HG03060 (cell line): ENCODE measurements around the gene STIP1.
"Not testable (repeated sequence)": the region's sequence is repeated elsewhere in the genome, so short reads cannot be mapped to it uniquely, and the experiment has no call there.

ENCODE experiments used
- ATAC-seq: cut with Tn5 transposase; IDR thresholded peaks from one replicate; pipeline ENCODE4 v1.9.1; 2021; ENCODE audit warnings: low read depth, moderate number of reproducible peaks; ENCODE audit not compliant: unreplicated experiment

STIP1 gene

DNA sequence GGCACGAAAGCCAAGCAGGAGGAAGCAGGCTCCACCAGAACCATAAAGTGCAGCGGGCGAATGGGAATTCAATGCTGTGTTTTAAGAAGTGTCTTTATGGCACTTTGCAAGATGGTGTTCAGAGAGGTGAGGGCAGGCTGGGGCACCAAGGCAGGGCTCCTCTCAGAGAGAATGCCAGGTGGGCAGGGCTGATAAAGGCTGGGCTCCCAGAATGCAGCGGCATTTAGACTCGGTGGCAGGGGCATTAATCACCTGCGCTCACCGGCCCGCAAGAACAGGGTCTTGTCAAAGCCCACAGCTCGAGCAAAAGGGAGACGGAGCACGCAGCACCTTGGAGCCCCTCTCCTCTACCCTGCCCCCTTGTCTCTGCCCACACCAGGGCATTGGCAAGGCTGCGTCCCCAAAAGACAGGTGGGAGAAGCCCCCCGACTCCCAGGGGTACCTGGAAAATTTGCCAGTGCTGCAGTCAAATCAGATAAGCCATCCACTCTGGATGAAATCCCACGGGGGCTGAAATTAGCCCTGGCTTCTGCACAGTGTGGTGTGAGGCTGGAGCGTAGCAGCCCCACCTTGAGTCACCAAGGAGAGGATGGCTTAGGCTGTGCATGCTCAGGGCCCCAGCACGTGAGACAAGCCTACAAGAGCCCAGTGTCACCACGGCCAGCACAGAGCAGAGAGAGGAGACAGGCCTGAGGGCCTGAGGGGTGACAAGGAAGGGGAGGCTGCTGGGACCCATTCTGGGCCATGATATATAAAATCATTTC, 28.2 kb upstream of the STIP1 start:
- ATAC-seq: no peak

DNA sequence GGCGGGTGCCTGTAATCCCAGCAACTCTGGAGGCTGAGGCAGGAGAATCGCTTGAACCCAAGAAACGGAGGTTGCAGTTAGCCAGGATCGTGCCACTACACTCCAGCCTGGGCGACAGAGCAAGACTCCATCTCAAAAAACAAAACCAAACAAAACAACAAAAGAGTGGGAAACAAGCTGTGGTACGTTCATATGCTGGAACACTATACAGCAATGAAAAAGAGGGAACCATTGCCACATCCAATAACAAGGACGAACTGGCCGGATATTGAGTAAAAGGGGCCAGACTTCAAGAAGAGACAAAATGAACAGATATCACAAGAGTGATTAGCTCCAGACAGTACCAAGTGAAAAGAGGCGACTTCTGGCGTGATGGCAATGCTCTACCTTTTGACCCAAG, 24.9 kb upstream of the STIP1 start:
- no peak for ATAC-seq

DNA sequence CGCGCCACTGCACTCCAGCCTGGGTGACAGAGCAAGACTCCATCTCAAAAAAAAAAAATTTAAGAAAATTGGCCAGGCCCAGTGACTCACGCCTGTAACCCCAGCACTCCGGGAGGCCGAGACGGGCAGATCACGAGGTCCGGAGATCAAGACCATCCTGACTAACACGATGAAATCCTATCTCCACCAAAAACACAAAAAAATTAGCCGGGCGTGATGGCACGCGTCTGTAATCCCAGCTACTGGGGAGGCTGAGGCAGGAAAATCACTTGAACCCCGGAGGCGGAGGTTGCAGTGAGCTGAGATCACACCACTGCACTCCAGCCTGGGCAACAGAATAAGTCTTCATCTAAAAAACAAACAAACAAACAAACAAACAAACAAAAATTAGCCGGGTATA, 23.2 kb upstream of the STIP1 start:
- not testable (repeated sequence) for ATAC-seq

DNA sequence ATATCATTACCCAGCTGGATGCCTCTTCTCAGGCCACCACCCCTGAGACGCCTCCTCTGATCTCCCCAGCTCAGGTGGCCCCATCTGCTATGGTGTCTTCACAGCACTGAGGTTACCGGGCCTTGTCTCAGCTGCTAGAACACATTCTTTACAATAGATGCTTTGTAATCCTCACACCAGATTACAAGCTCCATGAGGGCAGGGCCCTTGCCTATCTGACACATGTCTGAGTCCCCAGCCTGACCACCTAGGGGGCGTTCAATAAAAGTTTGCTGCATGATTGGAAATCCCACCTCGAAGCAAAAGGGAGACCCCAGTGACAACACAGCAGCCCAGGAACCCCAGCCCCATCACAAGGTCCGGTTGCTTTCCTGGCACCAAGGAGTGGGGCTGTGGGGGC, 22.0 kb upstream of the STIP1 start:
- no peak for ATAC-seq

DNA sequence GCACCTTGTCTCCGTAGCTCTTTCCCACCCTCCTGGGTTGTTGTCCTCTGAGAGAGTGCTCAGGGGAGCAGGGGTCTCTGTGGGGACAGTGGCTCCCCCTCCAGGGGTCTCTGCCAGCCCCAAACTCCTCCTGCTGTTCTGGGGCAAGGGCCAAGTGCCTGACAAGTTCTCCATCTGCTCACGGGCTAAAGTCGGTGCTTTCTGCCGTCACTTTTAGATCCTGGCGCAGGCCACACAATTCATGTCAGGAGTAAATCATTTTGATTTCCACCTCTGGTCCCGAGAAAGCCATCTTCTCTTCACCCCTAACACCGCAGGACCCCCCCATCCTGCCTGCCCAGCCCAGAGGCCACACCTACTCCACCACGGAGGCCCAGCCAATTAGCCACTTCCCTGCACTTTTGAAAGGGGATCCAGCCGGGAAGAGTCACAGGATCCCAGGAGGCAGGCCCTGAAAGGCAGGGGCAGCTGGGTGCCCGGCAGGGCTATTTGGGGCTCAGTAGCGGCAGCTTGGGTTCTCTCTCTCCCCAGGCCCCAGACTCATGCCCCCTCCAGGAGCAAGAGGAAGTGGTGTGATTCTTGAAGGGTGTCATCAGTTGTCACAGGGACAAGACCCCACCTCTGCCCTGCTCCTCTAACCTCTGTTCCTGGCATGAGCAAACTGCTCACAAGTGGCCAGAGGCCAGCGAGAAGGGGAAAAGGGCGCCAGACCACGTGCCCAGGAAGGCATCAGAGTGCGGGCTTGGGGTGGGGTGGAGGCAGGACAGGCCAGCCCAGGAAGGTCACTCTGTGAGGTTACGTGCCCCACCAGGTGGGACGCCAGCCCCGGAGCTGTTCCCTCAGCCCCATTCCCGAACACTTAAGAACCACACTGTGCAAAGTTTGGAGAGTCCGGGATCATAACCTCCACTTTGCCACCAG, 21.3 kb upstream of the STIP1 start:
- ATAC-seq: no peak

DNA sequence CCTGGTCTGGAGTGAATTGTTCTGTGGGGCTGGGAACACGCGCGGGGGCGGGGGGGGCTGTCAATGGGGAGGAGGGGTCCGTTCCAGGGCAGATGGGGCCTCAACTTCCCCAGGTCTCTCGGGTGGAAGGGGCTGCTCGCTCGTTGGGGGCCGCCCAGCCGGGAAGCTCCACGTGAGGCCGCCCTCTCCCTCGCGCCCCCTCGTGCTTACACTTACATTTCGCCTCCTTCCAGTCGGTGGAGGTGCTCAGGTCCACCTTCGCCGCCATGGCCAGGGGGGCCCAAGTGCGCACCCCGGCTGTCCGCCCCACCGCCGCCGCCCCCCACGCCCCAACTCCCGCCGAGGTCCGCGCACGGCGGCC, 20.5 kb upstream of the STIP1 start:
- no peak for ATAC-seq

DNA sequence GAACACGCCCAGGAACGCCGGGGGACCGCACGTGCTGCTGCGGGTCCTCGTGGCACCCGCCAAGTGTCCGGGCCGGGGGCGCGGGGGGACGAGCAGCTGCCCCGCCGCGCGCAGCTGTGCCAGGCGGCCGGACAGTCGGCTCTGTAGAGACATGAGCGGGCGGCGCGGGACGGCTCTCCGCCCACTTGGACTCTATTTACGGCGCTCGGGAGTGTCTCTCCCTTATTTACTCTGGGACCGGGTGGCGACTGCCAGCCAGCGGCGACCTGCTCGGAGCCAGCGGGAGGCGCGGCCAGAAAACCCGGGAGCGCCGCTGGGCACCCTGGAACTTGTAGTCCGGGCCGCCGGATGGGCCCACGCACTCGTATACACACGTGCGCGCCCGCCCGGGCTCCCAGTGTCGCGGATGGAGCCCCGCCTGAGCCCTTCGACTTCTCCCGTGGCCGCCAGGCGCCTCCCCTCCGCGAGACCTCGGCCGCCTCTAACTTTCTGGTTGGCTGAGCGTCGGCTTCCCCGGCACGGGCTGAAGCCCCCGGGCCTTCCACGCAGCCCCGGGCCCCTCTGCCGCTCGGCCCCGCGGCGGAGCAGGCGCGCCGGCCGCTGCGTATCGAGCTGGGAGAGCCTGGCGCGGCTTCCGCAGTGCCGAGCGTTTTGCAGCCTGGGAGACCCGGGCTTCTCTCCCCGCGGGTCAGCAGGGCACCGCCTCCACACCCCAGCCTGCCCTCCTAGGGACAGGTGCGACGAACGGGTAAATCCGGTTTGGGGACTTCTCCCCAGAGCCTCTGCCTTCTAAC, 19.9 kb upstream of the STIP1 start, which contains the start of gene MACROD1:
MACROD1 (minus strand) TSS at position 272 of the 794 bp plus-strand sequence; CDS start at position 153, 119 bp downstream.
- ATAC-seq: peak; percentile 47

DNA sequence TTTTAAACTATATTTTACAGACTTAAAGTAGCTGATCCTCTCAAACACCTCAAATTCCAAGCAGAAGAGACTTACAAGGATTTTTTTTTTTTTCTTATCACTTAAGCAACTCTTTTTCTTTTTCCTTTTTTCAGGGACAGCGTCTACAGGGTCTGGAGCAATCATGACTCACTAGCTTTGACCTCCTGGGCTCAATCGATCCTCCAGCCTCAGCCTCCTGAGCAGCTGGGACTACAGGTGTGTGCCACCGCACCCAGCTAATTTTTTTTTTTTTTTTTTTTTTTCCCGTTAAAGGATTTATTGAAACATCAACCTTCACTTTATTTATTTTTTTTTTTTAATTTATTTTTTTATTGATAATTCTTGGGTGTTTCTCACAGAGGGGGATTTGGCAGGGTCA, 15.6 kb upstream of the STIP1 start:
- ATAC-seq: no peak

DNA sequence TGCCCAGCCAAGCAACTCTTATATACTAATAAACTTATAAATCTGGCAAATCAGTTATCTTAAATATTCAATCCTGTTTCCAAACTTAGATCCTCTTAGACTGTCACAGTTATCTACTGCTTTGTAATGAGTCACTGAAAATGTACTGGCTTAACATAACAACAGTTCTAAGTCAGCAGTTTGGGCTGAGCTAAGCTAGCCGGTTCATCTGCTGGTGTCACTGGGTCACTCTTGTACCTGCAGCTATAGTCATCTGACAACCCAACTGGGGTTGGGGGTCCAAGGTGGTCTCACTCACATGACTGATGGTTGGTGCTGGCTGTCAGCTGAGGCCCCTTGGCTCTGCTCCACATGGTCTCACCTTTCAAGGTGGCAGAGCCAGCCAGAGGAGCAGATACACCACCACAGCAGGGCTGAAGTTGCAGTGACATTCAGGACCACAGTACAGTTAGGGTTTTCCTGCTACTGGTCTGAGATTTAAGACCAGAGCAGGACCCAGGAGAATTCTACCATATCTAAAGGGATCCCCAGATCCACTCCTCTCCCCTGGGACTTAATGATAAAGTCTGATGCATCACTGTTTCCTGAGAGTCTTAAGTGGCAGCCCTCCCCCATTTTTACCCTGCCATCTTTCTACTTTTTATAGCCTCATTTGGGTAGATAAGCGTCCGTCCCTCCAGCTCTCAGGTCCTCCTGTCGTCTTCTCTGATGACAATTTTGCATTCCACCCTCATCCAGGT, 12.2 kb upstream of the STIP1 start:
- ATAC-seq: no peak

DNA sequence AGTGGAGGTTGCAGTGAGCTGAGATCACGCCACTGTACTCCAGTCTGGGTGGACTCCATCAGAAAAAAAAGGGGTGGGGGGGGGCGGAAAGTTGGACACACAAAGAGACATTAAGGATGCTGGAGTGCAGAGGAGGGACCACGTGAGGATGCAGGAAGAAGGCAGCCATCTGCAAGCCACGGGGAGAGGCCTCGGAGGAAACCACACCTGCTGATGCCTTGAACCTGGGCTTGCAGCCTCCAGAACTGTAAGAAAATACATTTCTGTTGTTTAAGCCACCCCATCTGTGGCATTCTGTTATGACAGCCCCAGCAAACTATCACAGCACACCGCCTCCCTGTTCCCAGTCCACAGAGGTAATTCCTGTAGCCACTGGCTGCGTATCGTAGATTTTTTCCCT, 9.2 kb upstream of the STIP1 start:
- ATAC-seq: no peak

DNA sequence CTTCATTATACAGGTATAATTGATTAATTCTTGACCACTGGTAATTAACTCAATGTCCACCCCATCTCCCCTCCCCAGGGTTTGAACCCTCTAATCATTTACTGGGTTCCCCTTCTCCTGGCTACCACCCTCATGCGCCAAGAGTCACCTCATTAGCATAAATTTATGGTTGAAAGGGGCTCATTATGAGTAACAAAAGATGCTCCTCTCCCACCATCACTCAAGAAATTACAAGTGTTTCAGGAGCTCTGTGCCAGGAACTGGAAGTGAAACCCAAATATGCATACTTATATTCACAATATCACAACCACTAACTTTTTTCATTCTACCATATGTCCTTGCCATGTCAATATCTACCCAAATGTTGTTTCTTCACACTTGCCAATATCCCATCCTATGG, 7.8 kb upstream of the STIP1 start:
- no peak for ATAC-seq

DNA sequence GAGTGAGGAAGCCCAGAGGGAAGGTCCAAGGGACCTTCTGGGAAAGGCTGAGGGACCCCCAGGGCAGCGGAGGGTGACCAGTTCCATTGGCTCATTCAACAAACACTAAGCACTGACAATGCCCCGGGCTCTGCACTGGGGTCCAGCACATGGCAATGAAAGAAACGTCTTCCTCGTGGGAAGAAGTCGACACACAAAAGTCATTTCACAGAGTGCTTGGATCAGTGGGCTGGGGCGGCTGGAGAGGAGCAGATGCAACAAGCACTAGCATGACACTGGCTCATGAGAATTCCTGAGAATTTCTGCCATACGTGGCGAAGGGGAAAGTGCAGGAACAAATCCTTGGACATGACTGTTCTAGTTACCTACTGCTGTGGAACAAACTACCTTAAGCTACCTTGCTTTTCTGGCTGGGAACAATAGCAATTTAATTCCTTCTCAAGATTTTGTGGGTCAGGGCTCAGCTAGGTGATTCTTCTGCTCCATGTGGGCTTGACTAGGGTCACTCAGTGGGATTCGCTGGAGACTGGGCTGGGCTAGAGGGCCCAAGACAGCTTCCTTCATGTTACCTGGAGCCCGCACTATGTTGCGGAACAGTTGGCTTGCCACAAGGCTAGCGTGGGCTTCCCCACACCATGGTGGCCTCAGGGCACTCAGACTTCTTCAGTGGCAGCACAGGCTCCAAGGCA, 6.9 kb upstream of the STIP1 start:
- ATAC-seq: no peak

DNA sequence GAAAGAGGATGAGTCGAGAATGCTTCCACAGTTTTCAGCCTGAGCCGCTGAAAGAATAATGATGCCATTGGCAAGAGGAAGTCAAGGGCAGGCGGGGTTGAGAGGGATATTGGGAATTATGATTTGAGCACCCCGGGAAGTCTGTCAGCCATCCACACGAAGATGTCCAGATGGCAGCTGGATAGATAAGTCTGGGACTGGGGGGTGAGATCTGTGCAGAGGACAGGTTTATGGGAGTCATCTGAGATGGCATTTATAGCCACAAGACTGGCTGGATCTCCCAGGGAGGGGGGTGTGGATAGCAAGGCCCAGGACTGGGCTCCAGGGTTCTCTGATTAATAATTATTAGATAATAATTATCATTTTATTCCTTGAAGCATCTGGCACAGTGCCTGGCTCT, 5.1 kb upstream of the STIP1 start:
- no peak for ATAC-seq

DNA sequence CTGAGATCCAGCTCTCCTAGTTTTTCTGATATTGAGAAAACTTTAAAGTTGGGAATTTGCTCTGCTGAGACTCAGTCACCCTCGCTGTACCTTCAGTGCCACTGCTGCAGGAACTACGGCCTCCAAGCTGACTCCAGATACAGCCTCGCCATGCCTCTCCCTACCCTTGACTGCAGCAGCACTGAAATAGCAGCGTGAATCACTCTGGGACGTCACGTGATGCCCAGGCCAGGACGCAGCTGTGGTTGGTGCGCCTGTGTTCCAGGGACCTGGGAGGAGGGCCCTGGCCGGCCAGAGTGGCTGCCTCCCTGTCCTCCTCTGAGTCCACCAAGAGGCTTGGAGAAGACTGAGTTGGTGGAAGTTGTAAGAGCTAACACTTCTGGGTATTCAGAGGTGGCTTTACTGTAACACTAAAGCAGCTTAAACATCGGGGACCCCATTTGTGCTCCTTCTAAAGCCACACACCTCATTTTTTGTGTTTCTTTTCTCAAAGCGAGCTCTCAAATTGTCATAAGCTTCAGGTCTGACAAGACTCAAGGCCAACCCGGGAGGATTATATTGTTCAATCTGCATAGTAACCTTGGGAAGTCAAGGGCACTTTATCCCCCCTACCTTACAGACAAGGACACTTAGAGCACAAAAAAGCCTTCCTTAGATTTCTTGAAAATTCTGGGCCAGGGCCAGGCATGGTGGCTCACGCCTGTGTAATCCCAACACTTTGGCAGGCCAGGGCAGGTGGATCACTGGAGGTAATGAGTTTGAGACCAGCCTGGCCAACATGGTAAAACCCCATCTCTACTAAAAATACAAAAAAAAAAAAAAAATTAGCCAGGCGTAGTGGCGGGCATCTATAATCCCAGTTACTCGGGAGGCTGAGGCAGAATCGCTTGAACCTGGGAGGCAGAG, 4.2 kb upstream of the STIP1 start:
- no peak for ATAC-seq

DNA sequence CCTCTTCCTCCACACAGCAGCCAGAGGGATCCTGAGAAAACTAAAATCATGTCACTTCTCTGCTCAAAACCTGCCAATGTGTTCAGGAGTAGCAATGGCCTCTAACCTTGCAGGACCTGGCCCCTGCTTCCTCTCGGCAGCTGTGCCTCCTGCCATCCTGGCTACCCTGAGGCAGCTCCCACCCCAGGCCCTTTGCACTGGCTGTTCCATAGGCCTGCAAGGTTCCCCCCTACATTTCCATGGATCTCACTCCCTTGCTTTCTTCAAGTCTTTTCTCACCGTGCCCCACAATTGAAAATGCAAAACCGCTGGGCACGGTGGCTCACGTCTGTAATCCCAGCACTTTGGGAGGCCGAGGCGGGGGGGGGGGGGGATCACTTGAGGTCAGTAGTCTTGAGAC, 2.1 kb upstream of the STIP1 start:
- ATAC-seq: no peak

DNA sequence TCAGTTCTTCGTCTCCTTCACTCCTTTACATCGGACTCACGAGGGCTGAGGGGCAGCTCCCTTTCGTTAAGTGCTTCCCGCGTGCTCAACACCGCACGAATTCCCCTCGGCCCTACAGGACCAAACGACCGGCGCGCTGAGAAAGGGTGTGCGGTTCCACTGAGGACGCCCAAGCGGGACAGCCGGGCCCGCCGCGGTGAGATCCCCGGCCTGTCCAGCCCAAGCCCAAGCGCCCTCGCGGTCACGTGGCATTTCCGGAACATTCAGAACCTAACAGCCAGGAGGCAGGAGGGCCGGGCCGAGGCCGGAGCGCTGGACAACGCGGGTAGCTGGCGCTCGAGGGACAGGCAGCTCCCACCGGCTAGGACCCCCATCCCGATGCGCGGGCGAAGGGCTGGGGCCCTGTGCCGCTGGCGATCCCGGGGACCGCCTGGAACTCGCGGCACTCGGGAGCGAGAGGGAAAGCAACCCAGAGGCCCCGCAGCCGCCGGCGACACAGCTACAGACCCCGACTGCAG, 737 bp upstream of the STIP1 start:
- ATAC-seq: peak; percentile 9

DNA sequence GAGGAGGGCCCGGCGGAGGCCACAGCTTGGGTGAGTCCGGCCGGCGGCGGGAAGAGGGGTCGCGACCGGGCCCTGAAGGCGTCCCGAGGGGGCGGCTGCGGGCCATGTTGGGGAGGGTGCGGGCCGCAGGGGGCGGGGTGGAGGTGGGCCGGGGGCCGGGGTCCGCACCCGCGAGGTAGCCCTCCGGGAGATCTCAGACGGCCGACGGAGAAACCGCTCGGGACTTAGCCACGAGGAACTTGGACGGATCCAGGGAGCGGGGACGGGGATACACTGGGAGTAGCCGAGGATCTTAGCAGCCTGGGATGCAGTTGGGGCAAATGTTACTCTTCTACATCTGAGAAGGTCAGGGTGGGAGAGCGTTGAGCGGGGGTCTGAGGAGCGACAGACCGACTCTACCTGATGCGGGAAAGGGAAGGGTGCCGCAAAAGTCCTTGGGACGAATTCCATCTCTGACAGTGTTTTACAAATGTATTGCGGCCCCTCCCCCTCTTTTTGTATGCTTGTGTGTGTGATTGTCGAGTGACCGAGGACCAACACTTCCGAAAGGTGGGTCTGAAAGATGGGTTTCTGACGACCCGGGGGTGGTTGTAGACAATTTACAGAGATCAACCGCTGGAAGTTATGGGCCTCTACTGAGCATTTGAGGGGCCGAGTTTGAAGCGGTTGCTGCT, 658 bp downstream of the STIP1 start:
- ATAC-seq: no peak

DNA sequence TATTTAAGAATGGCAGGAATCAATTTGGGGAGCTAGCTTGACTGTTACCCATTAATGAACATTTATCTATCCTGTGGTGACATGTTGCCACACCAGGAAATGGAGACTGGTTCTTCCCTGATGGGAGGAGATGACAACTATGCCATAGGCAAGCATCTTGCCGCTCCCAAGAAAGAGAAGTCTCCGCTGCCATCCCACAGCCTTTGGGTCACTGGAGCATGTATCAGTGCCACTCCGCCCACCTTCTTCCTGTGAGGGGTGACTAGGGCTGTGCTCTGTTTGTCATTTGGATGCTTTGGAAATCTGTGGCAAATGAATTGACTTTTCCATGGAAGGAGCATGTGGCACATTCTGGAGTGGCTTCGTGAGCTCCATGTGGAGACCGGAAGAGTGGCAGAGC, 6.5 kb downstream of the STIP1 start:
- no peak for ATAC-seq
